H1 (cell line): ENCODE measurements around the gene ANKLE1. TPM values are rescaled to one million over a fixed set of nuclear protein-coding genes. Genes with fewer than 3 reads are reported as not detected.

Source experiments
- CTCF ChIA-PET: fragments of 300-600 bp; sonication (Branson Sonifier 250); formaldehyde crosslinking; loops from one replicate; lab custom pipeline; 2021; ENCODE audit not compliant: partially characterized antibody; lab: Charles Lee
- POLR2A ChIA-PET: fragments of 300-600 bp; sonication (Branson Sonifier 250); formaldehyde crosslinking; loops from one replicate; lab custom pipeline; 2021; ENCODE audit warnings: inconsistent platforms; ENCODE audit not compliant: partially characterized antibody; lab: Charles Lee
- DNase-seq, 2 experiments: peaks; one replicate each; pipeline versions ENCODE4 v3.0.0 to v3.0.0-alpha.2; 2010 to 2022; ENCODE audit warnings: low spot score in 2 of 2, low read depth in 1 of 2, mixed read lengths in 1 of 2
- FAIRE-seq: peaks from 2 replicates; lab custom pipeline; 2011; peaks lifted over from hg19 to GRCh38; lab: Jason Lieb, UNC
- H2AFZ ChIP-seq: 2 replicates; pipeline ENCODE4 v1.8.1; 2012; ENCODE audit warnings: low read length, inconsistent platforms
- H2AK5ac ChIP-seq: 2 replicates; pipeline ENCODE4 v1.6.1; 2013; ENCODE audit warnings: low read depth, low read length
- H2BK120ac ChIP-seq: replicated peaks from 2 replicates; pipeline ENCODE3; 2013; ENCODE audit warnings: low read depth, low read length, inconsistent platforms
- H2BK12ac ChIP-seq: 2 replicates; pipeline ENCODE4 v1.6.1; 2013; ENCODE audit warnings: low read depth, low read length
- H2BK15ac ChIP-seq: 2 replicates; pipeline ENCODE4 v1.6.1; 2013; ENCODE audit warnings: low read length
- H2BK20ac ChIP-seq: 2 replicates; pipeline ENCODE4 v1.6.1; 2013; ENCODE audit warnings: low read length
- H2BK5ac ChIP-seq: 2 replicates; pipeline ENCODE4 v1.6.1; 2013; ENCODE audit warnings: low read depth, low read length
- H3K14ac ChIP-seq: 2 replicates; pipeline ENCODE4 v1.6.1; 2013; ENCODE audit warnings: inconsistent platforms; ENCODE audit not compliant: insufficient read length
- H3K18ac ChIP-seq: 2 replicates; pipeline ENCODE4 v1.6.1; 2013; ENCODE audit warnings: low read length; ENCODE audit errors: extremely low read depth
- H3K23ac ChIP-seq: 2 replicates; pipeline ENCODE4 v1.6.1; 2013; ENCODE audit warnings: inconsistent platforms; ENCODE audit not compliant: insufficient read length
- H3K23me2 ChIP-seq: 2 replicates; pipeline ENCODE4 v1.6.1; 2013; ENCODE audit warnings: low read depth, low read length
- H3K27ac ChIP-seq: 2 replicates; pipeline ENCODE4 v1.6.1; 2011; ENCODE audit warnings: low read depth, low read length, inconsistent platforms
- H3K27me3 ChIP-seq, 4 experiments: replicated peaks in 1 of 4; 1 replicate in 1 of 4; 2 replicates in 3 of 4; pipeline versions ENCODE4 v1.6.1 to v1.8.1; 2011 to 2013; ENCODE audit warnings: low read length in 3 of 4, mild to moderate bottlenecking in 3 of 4, inconsistent platforms in 2 of 4, mixed read lengths in 2 of 4, moderate library complexity in 1 of 4; ENCODE audit not compliant: control insufficient read depth in 3 of 4, insufficient read depth in 3 of 4; ENCODE audit errors: extremely low read depth in 1 of 4
- H3K36me3 ChIP-seq, 4 experiments: 2 replicates each; pipeline versions ENCODE4 v1.6.1 to v1.8.1; 2011 to 2013; ENCODE audit warnings: mild to moderate bottlenecking in 4 of 4, low read length in 3 of 4, moderate library complexity in 2 of 4, control low read depth in 1 of 4, inconsistent platforms in 1 of 4; ENCODE audit not compliant: insufficient read depth in 4 of 4, control insufficient read depth in 2 of 4
- H3K4ac ChIP-seq: replicated peaks from 2 replicates; pipeline ENCODE3; 2013; ENCODE audit warnings: low read length, low read depth, mixed read lengths, inconsistent platforms; ENCODE audit not compliant: insufficient read length
- H3K4me1 ChIP-seq, 4 experiments: replicated peaks in 1 of 4; 1 replicate in 1 of 4; 2 replicates in 3 of 4; pipeline versions ENCODE4 v1.6.1 to v1.8.1; 2011 to 2013; ENCODE audit warnings: low read length in 3 of 4, inconsistent platforms in 2 of 4, mixed read lengths in 1 of 4; ENCODE audit not compliant: insufficient read depth in 4 of 4, control insufficient read depth in 3 of 4
- H3K4me2 ChIP-seq, 2 experiments: 2 replicates each; pipeline versions ENCODE4 v1.6.1 to v1.8.1; 2011 to 2013; ENCODE audit warnings: low read depth in 2 of 2, low read length in 2 of 2, control low read depth in 1 of 2, inconsistent platforms in 1 of 2, mild to moderate bottlenecking in 1 of 2; ENCODE audit not compliant: insufficient read depth in 1 of 2
- H3K4me3 ChIP-seq, 4 experiments: fragments of 200-600, 300-600 bp in 1 of 4; sonication (generic), shearing (Covaris generic), sonication (Bioruptor Twin) in 1 of 4; 2 replicates each; pipeline versions ENCODE4 v1.5.1 to v1.8.1; 2011 to 2016; ENCODE audit warnings: low read length in 4 of 4, low read depth in 3 of 4, control low read depth in 2 of 4, inconsistent platforms in 2 of 4, mild to moderate bottlenecking in 2 of 4, mixed read lengths in 1 of 4, moderate library complexity in 1 of 4; ENCODE audit not compliant: insufficient read depth in 2 of 4; ENCODE audit errors: extremely low read depth in 1 of 4
- H3K56ac ChIP-seq: replicated peaks from 2 replicates; pipeline ENCODE3; 2013; ENCODE audit warnings: low read depth, mild to moderate bottlenecking, mixed read lengths, low read length, inconsistent platforms; ENCODE audit not compliant: insufficient read length
- H3K79me1 ChIP-seq: 2 replicates; pipeline ENCODE4 v1.6.1; 2013; ENCODE audit warnings: low read depth, low read length, control low read depth
- H3K79me2 ChIP-seq, 2 experiments: 2 replicates each; pipeline versions ENCODE4 v1.6.1 to v1.8.1; 2012 to 2013; ENCODE audit warnings: low read length in 2 of 2, mild to moderate bottlenecking in 2 of 2, inconsistent platforms in 1 of 2; ENCODE audit not compliant: insufficient read depth in 2 of 2, control insufficient read depth in 1 of 2
- H3K9ac ChIP-seq, 4 experiments: replicated peaks in 1 of 4; 1 replicate in 1 of 4; 2 replicates in 3 of 4; pipeline versions ENCODE4 v1.6.1 to v1.8.1; 2011 to 2013; ENCODE audit warnings: low read depth in 3 of 4, low read length in 3 of 4, control low read depth in 2 of 4, mild to moderate bottlenecking in 2 of 4, moderate library complexity in 2 of 4, inconsistent platforms in 1 of 4; ENCODE audit errors: extremely low read depth in 1 of 4
- H3K9me3 ChIP-seq, 2 experiments: 2 replicates each; pipeline versions ENCODE4 v1.6.1 to v1.8.1; 2012 to 2013; ENCODE audit warnings: mild to moderate bottlenecking in 2 of 2, moderate library complexity in 2 of 2, control low read depth in 1 of 2, inconsistent platforms in 1 of 2, low read depth in 1 of 2, low read length in 1 of 2, mixed read lengths in 1 of 2; ENCODE audit not compliant: insufficient read depth in 2 of 2
- H4K20me1 ChIP-seq, 2 experiments: replicated peaks in 1 of 2; 2 replicates each; pipeline versions ENCODE3 to v1.8.1; 2011 to 2013; ENCODE audit warnings: inconsistent platforms in 2 of 2, low read length in 2 of 2, mild to moderate bottlenecking in 1 of 2; ENCODE audit not compliant: insufficient read depth in 2 of 2, control insufficient read depth in 1 of 2
- H4K5ac ChIP-seq: 2 replicates; pipeline ENCODE4 v1.6.1; 2013; ENCODE audit warnings: low read length, low read depth, mixed read lengths, inconsistent platforms; ENCODE audit not compliant: insufficient read length
- H4K8ac ChIP-seq: 2 replicates; pipeline ENCODE4 v1.8.0; 2013; ENCODE audit warnings: mild to moderate bottlenecking, moderate library complexity, low read length, inconsistent platforms; ENCODE audit not compliant: insufficient read depth; ENCODE audit errors: extremely low read depth
- H4K91ac ChIP-seq: replicated peaks from 2 replicates; pipeline ENCODE3; 2013; ENCODE audit warnings: low read length, mixed read lengths, inconsistent platforms; ENCODE audit not compliant: insufficient read length
- ASH2L ChIP-seq: fragments of 200-600, 300-600 bp; sonication (generic); IDR thresholded peaks from one replicate; pipeline ENCODE4 v1.7.1; 2017; ENCODE audit warnings: low read length
- ATF3 ChIP-seq: IDR thresholded peaks from 2 replicates; pipeline ENCODE4 v1.6.1; 2011; ENCODE audit warnings: low read depth, mild to moderate bottlenecking, low read length; ENCODE audit not compliant: insufficient read depth
- CHD2 ChIP-seq: IDR thresholded peaks from 2 replicates; pipeline ENCODE4 v1.6.1; 2012; ENCODE audit warnings: low read length, improper control_type of control experiment
- EZH2 ChIP-seq: fragments of 200-600 bp; sonication (generic); IDR thresholded peaks from 2 replicates; pipeline ENCODE4 v1.7.1; 2012; ENCODE audit warnings: low read depth, mild to moderate bottlenecking, moderate library complexity, low read length, inconsistent platforms; ENCODE audit not compliant: severe bottlenecking
- FOSL1 ChIP-seq: IDR thresholded peaks from 2 replicates; pipeline ENCODE4 v1.6.1; 2011; ENCODE audit warnings: mild to moderate bottlenecking, low read depth, low read length, moderate library complexity; ENCODE audit not compliant: insufficient read depth
- GABPA ChIP-seq: IDR thresholded peaks from 2 replicates; pipeline ENCODE4 v1.6.1; 2011; ENCODE audit warnings: mild to moderate bottlenecking, low read length, moderate library complexity, borderline replicate concordance; ENCODE audit not compliant: insufficient read depth
- HDAC6 ChIP-seq: IDR thresholded peaks from one replicate; pipeline ENCODE4 v1.7.1; 2012; ENCODE audit warnings: low read depth, mild to moderate bottlenecking, inconsistent platforms, low read length, moderate library complexity
- SIRT6 ChIP-seq: IDR thresholded peaks from one replicate; pipeline ENCODE4 v1.7.1; 2012; ENCODE audit warnings: low read length, inconsistent platforms
- SP1 ChIP-seq: IDR thresholded peaks from 2 replicates; pipeline ENCODE4 v1.6.1; 2011; ENCODE audit warnings: low read depth, low read length
- SRF ChIP-seq: IDR thresholded peaks from 2 replicates; pipeline ENCODE4 v1.6.1; 2011; ENCODE audit warnings: mild to moderate bottlenecking, low read depth, low read length, moderate library complexity
- TAF7 ChIP-seq: optimal IDR thresholded peaks from 2 replicates; pipeline ENCODE3; 2011; ENCODE audit warnings: low read depth, mild to moderate bottlenecking, inconsistent platforms, low read length, moderate library complexity, borderline replicate concordance
- WGBS, 2 experiments: shearing (Covaris generic) in 1 of 2; methylation state at CpG; one replicate each; pipeline versions ENCODE4 v1.1.6 to v1.1.7; 2013 to 2015; ENCODE audit warnings: low lambda C conversion rate in 2 of 2, mixed read lengths in 2 of 2, inconsistent platforms in 1 of 2, low coverage in 1 of 2, missing lambda C conversion rate in 1 of 2; ENCODE audit not compliant: insufficient replicate concordance in 2 of 2, insufficient coverage in 1 of 2, insufficient read length in 1 of 2; ENCODE audit errors: extremely low coverage in 1 of 2, missing lambda C conversion rate in 1 of 2; 5-methylcytosine and 5-hydroxymethylcytosine counted together
- polyA plus RNA-seq, 7 experiments: library from polyadenylated mRNA; depleted of rRNA in 3 of 7; stranded (reverse) in 5 of 7; unstranded in 2 of 7; fragments of >200 nt in 5 of 7; fragments of 200-250 nt in 2 of 7; gene quantifications; 1 replicate in 5 of 7; 2 replicates in 1 of 7; 4 replicates in 1 of 7; pipeline versions ENCODE4 v1.2.1 to v1.2.3, GENCODE V29; 2011 to 2013; ENCODE audit warnings: missing spikeins in 2 of 7, mixed read lengths in 2 of 7
- total RNA-seq: library from RNA; stranded (reverse); fragmentation: NEBNext Ultra II Directional; extraction: Animal tissue kit (Norgen Biotek cat#: 25700); gene quantifications from 2 replicates; pipeline ENCODE4 v1.2.1, GENCODE V29; 2021
- TF ChIP-seq, protein P1 (sequence below): IDR thresholded peaks from 2 replicates; pipeline ENCODE4 v1.6.1; 2012; ENCODE audit warnings: inconsistent platforms

The ANKLE1 gene
- total and polyA plus RNA-seq, 2 of the 8 experiments (the other 6 are each of a cell fraction or from before 2014, with no cell fraction given), result 6.1 to 9.6 TPM

GRCh38 chr19:17240826-17241399, 40.8 kb upstream of the ANKLE1 start:
- no peak overlapping the region for H2BK120ac ChIP-seq
- H2BK15ac ChIP-seq, result no peak overlapping the region; the same call in 1 of the 2 replicates
- DNase-seq (no peak), FAIRE-seq (no peak)
- peaks cover 14% of the 10 kb centered on the region for H3K79me1 ChIP-seq
- H3K79me2 ChIP-seq, result peaks cover 26 to 54% of the 10 kb centered on the region in 2 experiments; a peak in 3 of 4 replicates
- H3K56ac ChIP-seq, result no peak overlapping the region
- ChIA-PET CTCF (interaction anchor here (0.6 to 1.5 kb wide), 5 partner anchors 15 to 75 kb away, joined by 3 to 6 read pairs (median 3); partner anchors contain the start of gene USHBP1), POLR2A (interaction anchor here (0.8 to 6.4 kb wide), 8 partner anchors 10 to 54 kb away, joined by 3 to 118 read pairs (median 4); partner anchors contain the start of genes ANKLE1, BABAM1 and OCEL1)
- H4K8ac ChIP-seq, result no peak overlapping the region
- WGBS, 2 experiments, result 93% methylated on average over 6 of the region's 6 CpGs; no CpG with 5 or more reads in 1 of the 2 experiments
- no peak overlapping the region for H2BK12ac ChIP-seq
- no peak overlapping the region for H3K4ac ChIP-seq
- H4K5ac ChIP-seq, result no peak overlapping the region
- peaks cover 13 to 15% of the 10 kb centered on the region in 2 experiments for H4K20me1 ChIP-seq
- H3K36me3 ChIP-seq, result peaks cover 0 to 17% (median 3%) of the 10 kb centered on the region in 4 experiments; a peak in 4 of 8 replicates
- no peak overlapping the region for H4K91ac ChIP-seq
- peaks cover 6 to 18% (median 13%) of the 10 kb centered on the region in 4 experiments for H3K4me1 ChIP-seq
- H3K14ac ChIP-seq, result no peak overlapping the region
- no peaks in the 10 kb centered on the region for H3K9me3 ChIP-seq
- no peaks in the 10 kb centered on the region for H3K27me3 ChIP-seq
- H2BK20ac ChIP-seq, result no peak overlapping the region
- no peak overlapping the region for H3K4me2 ChIP-seq
- no peak overlapping the region for H3K18ac ChIP-seq
- H3K9ac ChIP-seq, result no peak overlapping the region
- 0 out of 2 replicates have a peak overlapping the region, but pooled peaks have one; percentile 16 for H2BK5ac ChIP-seq
- no peak overlapping the region for H2AFZ ChIP-seq
- no peak overlapping the region for H2AK5ac ChIP-seq
- no peak overlapping the region for H3K4me3 ChIP-seq
- H3K27ac ChIP-seq, result no peak overlapping the region
- no peak overlapping the region for H3K23ac ChIP-seq
- H3K23me2 ChIP-seq, result peaks cover 2% of the 10 kb centered on the region; the same call in 1 of the 2 replicates
- no peak for TF ChIP-seq HDAC6
- no peak for TF ChIP-seq SIRT6
- TF ChIP-seq TAF7, result no peak
- no peak for TF ChIP-seq CHD2
- no peak for TF ChIP-seq SP1
- no peak for TF ChIP-seq ASH2L
- TF ChIP-seq, protein P1, sequence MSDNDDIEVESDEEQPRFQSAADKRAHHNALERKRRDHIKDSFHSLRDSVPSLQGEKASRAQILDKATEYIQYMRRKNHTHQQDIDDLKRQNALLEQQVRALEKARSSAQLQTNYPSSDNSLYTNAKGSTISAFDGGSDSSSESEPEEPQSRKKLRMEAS, result no peak
- no peak for TF ChIP-seq FOSL1
- no peak for TF ChIP-seq SRF
- no peak for TF ChIP-seq GABPA
- TF ChIP-seq ATF3, result no peak
- TF ChIP-seq EZH2, result no peak
